GM19372 (cell line): ENCODE results near the gene ICOSLG.
A peak's percentile ranks its signal among the peaks of the same experiment; 100 is the strongest.
"Not testable (repeated sequence)": the region's sequence is repeated elsewhere in the genome, so short reads cannot be mapped to it uniquely, and the experiment has no call there.

ENCODE experiments used
- ATAC-seq: cut with Tn5 transposase; IDR thresholded peaks from one replicate; pipeline ENCODE4 v1.9.1; 2021; ENCODE audit warnings: mild to moderate bottlenecking, low read depth, moderate library complexity; ENCODE audit not compliant: unreplicated experiment

The ICOSLG gene

DNA sequence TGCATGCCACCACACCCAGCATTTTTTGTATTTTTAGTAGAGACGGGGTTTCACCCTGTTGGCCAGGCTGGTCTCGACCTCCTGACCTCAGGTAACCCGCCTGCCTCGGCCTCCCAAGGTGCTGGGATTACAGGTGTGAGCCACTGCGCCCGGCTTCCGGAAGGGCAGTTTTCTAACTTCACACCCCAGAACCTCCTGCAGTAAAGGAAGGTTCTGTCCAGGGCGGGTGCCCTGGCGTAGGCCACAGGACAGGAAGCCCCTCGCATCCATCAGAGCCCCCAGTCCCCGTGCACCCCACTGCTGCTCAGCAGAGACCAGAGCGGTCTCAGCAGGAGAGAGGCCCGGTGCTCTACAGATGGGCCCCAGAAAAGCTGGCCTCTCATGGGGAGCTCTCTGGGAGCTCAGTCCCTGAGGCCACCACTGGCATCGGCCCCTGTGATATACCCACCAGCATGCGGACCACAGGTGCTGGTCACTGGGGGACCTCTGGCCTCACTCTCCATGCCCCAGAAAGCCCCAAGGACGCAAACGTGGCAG, 25.1 kb upstream of the ICOSLG start:
- ATAC-seq, result no peak

DNA sequence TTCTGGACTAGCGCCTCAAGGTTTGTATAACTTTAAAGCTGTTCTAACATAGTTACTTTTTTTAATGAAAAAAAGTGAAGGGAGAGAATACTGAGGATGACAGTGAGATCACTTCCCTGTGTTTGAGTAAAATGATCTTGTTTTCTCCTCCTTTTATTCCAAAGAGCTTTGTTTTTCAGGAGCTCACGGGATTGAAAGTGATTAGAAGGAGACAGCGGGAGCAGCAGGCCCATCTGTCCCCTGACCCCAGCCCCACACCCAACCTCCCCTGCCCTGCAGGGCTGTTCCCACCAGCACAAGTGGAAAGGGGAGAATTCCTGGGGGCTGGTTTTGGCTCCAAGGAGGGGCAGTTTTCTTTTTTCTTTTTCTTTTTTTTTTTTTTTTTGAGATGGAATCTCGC, 23.0 kb upstream of the ICOSLG start:
- ATAC-seq, result no peak

DNA sequence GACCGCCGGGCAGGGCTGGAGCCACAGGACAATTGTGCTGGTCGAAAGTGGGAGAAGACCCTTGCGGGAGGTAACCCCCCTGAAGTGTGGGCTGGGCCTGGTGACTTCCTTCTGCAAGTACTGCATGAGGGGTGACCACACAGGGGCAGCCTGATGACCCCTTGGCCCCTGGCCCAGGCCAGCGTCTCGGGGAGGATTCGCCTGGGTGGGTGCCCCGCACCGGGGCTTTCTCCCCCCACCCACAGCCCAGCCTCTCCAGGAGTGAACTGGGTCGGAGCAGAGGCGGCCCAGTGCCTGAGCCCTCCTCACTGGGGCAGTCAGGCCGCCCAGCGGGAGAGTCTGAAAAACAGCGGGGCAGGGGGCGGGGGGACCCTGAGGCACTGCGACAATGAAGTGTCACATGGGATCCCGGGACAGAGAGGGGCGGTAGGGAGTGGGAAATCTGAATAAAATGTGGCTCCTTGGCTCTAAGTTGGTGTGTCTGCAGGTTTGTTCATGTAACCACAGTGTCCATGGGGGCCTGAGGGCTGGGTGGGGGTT, 22.5 kb upstream of the ICOSLG start:
- ATAC-seq, result no peak

DNA sequence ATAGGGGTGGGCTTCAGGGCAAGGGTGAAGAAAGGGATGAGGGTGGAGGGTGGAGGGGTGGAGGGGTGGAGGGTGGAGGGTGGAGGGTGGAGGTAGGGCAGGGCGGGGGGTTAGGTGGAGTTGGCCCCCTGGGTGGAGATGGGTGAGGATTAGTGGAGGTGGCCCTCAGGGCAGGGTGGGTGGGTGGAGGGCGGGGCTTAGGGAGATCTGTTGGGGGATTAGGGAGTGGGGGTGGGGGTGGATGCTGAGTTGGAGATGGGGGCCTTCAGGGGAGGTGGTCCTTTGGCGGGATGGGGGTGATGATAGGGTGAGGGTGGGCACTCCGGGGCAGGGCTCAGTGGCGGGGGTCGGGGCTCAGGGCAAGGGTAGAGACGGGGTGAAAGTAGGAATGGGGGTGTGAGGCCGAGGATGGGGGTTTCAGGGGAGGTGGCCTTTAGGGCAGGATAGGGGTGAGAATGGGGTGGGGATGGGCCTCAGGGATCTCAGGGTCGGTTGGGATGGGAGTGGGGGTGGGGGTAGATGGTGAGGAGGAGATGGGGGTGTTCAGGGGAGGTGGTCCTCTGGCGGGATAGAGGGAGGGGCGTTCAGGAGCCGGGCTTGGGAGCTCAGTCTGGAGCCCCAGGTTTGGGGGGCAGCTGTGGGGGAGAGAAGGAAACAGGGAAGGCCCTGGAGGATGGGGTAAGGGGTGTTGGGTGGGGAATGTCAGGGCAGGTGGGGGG, 21.8 kb upstream of the ICOSLG start:
- no peak for ATAC-seq

DNA sequence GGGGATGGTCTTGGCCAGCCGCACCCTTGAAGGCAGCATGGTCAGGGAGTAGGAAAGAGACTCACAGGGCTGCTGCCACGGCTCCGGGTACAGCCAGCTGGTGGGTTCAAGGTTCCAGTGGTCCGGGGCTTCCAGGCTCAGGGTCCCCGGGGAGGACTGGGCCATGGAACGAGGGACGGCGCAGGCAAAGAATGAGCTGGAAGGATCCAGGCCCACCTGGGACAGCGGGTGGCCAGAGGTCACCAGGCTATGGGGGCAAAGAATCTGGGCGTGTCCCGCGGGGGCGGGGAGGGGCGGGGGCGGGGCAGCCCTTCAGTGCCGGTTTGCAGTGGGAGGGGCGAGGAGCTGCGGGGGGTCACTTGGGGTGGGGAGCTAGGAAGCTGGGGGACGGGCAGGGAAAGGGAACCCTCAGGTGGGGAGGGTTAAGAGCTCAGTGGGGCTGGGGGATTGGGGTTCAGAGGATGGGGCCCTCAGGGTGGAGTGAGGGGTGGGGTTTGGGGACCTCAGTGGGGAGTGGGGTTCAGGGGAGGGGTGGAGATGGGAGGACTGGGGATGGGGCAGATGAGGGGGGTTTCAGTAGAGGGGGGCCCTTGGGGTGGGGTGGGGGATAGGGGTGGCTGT, 21.0 kb upstream of the ICOSLG start, which contains the start of gene DNMT3L:
DNMT3L (minus strand) TSS at position 223 of the 621 bp plus-strand sequence. CDS start 638 bp downstream, outside the sequence.
- no peak for ATAC-seq

DNA sequence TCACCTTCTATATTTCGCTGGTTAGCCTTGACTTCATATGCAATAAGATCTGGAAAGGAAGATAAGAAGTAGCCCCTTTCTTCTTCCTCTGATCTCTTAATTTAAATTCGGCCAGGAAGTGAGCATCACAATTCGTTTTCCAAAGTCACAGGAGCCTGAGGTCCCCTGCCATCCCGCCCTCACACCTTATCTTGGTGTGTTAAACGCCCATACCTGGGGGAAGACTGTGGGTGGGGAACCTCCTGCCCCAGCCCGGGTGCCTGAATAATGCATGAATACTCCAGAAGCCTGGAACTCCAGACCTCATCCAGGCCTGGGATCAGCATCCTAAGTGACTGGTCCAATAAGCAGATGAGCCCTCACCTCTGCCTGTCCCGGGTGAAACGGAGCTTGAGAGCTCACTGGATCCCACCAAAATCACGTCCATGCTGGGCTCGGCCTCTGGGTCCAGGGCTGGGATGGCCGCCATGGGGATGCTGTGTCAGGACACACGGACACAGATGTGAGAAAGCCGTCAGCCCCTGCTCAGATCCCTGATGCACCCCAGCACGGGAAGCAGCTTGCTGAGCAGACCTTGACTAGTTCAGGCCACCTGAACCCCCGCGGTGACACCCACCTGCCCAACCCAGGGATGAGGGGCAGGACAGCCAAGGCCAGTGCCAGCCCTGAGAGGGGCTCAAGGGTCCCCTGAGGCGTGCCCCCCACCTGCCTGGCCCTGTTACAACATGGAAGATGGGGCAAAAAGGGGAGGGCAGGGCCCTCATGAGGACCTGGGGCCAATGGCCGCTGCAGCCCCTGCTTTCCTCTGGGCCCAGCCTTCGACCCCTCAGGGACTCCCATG, 20.3 kb upstream of the ICOSLG start:
- no peak for ATAC-seq

DNA sequence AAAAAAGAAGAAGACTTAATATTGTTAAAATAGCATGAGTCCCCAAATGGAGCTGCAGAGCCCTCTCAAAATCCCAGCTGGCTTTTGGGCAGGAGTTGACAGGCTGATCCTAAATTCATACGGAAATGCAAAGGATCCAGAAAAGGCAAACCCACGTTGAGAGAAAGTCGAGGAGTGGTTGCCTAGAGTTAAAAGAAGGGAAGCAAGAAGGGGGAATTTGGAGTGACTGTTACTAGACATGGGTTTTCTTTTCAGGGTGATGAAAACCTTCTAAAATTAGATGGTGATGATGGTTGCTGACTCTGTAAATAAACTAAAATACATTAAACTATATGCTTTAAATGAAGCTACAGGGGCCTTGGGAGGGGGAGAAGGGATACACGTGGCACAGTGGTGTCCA, 19.3 kb upstream of the ICOSLG start:
- no peak for ATAC-seq

DNA sequence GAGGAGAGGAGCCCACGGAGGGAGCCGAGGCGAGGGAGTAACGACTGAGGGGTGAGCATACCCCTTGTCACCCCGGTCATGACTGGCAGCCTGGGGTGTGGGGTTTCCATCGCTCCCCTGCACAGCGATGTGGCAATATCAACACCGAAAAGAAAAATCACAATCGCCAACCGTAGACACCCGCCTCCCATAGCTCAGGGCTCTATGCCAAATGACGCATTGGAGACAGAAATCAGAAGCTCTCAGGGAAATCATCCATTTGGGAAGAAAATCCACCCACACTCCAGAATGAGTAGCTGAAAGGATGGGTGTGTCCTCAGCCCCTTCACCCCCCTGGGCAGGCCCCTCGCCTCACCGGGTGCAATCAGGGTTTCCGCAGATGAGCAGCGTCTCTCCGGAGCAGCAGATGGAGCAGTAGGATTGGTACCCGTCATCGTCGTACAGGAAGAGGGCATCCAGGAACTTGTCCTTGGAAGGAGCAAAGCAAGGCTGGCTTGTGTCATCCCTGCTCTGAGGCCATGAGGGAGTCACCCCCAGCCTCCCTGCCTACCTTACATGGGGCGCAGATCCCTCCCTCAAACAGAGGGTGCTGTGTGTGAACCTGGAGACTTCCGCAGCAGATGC, 18.5 kb upstream of the ICOSLG start:
- no peak for ATAC-seq

DNA sequence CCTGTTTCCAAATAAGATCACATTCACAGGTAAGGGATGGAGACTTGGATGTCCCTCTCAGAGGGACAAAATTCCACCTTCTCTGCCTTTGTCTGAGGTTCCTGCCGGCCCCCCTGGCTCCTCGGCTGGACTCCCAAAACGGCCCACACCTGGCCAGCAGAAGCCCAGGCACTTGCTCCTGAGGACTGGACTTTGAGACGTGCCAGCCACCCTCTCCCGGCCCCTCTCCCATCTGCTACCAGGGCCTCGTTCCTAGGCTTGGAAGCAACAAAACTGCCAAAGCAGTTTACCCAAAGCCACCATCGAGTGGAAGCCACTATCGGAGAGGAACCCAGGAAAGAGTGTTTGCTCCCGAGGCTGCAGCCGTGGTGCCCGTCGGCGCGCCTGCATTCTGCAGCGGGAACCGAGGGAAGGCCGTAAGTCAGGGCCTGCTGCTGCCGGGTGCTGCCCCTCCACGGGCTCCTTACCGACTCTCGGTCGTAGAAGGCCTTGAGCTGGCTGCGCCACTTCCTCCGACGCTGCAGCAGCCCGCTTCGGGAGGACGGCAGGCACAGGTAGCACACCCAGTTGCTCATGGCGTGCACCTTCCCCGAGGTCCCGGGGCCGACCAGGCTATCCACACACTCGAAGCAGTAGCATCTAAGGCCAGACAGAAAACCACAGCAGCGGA, 17.4 kb upstream of the ICOSLG start:
- ATAC-seq, result no peak

DNA sequence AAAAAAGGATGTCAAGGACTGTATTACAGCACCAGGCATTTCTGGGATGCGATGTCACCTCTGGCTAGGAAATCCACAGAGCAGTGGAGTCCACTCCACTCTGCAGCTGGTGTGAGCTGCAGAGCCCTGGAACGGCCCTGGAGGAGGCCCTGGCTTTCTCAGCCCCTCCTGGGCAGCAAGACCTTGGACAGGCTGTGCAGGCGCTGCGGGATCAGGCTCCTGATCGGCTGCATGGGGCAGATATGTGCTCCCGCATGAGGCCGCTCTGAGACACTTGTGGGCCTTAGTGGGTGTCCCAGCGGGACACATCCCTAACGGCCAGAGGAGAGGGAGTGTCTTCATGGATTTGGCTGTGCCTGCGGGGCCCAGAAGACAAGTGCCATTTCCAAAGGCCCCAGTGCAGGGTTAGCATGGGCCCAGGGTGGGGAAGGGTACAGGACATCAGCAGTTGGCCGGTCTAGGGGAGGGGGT, 14.8 kb upstream of the ICOSLG start:
- no peak for ATAC-seq

DNA sequence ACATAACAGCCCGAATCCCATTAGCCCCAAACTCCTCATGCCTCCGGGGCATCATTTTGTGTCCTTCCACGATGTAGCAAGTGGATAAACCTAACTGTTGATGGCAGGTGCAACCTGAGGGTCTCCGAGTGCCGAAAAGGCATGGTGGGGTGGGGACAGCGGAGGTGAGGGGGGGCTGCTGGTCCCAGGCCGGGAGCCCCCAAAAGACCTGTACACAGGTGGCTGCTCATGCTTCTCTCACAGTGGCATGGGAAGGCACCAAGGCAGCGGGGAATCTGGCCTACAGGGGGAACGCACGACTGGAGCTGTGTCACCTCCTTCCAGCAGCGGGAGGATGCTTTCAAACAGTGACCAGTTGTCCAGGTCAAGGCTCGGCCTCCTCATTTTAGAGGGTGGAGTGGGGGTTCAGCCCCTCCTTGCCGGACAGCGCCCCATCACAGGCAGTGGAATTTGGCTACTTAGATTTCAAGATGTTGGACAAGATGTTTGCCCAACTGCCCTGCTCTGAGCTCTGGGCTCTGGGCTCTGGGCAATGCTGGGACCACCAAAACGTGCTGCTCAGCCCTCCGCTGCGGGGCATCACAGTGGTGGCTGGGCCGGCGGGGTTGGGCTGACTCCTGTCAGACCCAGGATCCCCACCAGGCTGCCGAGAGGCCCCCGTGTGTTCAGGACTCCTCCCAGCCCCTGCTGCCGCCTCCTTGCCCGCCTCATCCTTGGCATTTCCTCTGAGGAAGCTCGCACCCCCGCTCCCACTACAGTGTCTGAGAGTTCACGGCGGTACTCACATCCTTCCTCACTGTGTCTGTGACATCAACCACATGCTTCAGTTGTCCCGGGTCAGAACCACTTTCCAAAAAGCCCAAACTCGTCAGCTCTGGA, 13.3 kb upstream of the ICOSLG start:
- ATAC-seq, result no peak

DNA sequence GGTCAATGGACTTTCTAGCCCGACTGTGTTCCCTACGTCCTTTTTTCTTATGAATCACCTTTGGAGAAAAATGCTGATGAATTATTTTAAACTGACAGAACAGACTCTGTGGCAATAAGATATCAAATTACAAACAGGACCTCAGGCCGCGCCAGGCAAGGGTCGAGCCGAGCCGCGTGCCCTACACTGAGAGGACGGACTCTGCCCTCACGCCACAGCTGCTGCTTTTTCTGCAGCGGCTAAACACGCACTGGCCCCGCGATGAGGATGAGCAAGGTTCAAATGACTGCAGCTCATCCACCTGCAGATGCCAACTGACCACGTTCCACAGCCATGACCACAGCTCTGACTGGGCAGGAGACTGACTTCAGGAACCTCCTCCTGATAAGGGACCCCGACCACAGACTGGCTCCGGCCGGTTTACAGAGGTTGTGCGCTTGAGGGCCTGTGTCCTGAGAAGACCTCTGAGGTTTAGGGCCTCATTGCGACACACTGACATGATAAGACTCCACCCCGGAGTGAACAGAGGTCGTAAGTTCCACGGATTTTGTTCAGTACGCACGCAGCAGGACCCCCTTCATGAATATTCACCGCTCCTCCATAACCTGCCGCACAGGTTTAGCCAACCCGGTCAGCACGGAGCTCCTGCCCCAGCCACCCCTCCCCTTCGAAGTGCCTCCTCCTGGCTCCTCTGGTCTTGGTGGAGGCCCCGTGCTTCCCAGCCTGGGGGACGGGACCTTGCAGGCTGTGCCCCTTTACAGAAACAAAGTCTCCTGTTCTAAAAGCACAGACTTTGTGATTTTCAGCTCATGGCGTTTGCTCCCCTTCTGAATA, 8.7 kb upstream of the ICOSLG start:
- not testable (repeated sequence) for ATAC-seq

DNA sequence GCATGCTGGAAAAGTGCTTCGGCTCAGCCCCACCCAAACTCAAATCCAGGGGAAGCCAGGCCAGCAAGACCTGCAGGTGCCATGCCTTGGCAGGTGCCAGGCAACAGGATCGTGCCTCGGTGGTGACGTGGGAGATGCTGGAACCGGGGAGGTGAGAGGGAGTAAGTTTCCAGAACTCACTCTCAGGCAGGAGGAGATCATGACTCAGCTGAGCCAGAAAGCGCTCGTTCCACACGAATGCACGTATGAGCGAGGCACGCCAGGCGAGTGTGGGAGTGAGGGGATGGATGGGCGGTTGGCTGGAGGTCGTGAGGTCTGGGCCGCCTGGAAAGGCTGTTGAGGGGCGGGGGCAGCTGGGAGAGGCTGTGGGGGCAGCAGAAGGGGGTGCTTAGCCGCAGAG, 7.2 kb upstream of the ICOSLG start:
- not testable (repeated sequence) for ATAC-seq

DNA sequence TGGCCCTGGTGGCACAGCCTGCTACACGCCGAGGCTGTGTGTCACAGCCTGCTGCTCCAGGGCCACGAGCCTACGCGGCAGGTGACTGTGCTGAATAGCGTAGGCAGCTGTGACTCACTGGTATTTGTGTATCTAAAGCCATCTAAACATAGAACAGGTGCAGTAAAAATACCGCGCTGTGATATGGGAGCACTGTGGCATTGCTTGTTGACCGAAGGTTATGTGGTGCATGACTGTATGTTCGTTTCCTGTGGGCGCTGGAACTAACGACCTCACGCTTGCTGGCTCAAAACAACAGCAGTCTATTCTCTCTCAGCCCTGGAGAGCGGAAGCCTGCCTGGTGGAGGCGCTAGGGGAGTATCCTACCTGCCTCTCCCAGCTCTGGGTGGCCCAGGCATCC, 3.2 kb upstream of the ICOSLG start:
- ATAC-seq, result peak; percentile 46

DNA sequence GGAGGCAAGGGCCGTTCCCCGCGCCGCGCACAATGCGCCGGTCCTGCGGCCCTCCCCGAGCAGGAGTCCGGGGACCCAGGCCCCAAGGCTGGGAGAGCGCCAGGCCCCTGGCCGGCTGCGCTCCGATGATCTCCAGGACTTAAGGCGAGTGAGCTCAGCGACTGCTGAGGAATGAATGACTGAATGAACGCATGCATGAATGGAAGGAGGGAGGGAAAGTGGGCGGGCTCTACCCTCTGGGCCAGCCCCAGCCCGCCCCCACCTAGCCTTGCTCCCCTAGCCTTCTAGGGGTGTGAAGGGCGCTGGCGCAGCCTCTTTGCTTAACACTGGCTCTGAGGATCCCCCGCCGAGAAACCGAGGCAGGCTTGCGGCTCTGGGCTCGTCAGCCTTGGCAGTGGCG, 538 bp upstream of the ICOSLG start:
- ATAC-seq, result not testable (repeated sequence)

DNA sequence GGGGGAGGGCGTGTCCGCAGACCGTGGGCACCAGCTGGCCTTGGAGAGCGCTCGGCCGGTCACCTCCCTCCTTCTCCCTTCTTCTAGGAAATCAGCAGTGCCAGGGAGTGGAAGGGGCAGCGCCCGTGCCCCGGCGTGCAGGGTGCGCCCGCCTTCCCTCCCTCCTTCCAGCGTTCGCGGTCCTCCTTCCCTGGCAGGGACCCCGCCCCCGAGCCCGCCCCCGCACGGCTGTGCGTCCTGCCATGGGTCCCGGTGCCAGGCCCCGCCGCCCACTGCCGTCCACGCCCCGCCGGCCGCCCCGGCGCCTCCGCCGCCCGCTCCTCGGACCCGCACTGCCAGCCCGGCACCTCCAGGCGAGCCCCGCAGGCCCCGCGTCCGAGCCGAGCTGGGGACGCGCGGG, 390 bp downstream of the ICOSLG start:
- ATAC-seq, result not testable (repeated sequence)

DNA sequence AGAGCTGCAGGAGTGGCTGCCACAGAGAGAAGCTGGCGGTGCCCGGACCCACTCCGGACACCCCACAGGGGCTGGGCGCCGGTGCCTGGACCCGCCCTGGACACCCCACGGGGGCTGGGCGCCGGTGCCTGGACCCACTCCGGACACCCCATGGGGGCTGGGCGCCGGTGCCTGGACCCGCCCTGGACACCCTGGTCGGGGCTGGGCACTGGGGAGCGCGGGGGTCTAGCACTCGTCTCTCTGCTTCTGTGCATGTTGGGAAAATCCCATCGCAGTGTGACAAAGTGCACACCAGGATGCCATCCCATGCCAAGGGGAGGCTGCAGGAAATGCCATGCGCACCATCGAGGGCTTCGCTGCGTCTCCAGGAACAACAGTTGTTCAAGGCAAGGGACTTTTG, 11.2 kb downstream of the ICOSLG start:
- ATAC-seq, result not testable (repeated sequence)

DNA sequence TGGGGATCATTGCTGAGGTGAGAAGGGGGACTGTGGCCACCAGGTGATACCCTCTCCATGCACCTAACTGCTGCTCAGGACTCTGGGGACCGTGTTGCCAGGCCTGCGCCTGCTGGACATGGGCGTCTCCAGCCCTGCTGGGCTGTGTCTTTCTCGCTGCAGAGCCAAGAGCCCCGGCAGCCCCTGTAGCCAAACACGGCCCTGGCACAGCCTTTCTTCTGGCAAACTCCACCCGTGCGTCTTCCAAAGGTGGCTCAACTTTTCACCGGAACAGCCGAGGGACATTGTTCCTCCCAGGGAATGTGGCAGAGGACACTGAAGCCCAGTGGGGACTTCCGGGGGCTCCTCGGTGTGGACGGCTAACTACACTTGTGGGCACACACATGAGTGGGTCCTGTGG, 12.6 kb downstream of the ICOSLG start:
- not testable (repeated sequence) for ATAC-seq
